ENCODE data around the gene OR6C1.
"Not testable (repeated sequence)": the region's sequence is repeated elsewhere in the genome, so short reads cannot be mapped to it uniquely, and the experiment has no call there.

OR6C1 gene

GRCh38 chr12:55296469-55296868, 17.7 kb upstream of the OR6C1 start, which contains the start of gene OR6C6:
Gene OR6C6, minus strand, starts transcription at chr12:55296569. Its CDS starts 1,337 bp downstream, at chr12:55295232.
- TF ChIP-seq EZH2phosphoT487 (IDR thresholded peaks at IDR 0.05; ENCODE audit: borderline replicate concordance) (no peak), CTCF (conservative IDR thresholded peaks at IDR 0.05; ENCODE audit: low read length) (no peak)
- Histone ChIP-seq H4K20me1 (ENCODE audit: insufficient read depth, low read length, poor library complexity, severe bottlenecking) (no peaks in the 10 kb centered on the region), H3F3A (ENCODE audit: low read depth) (no peaks in the 10 kb centered on the region), H3K4me1 (ENCODE audit: insufficient read depth, low read length, poor library complexity, severe bottlenecking) (no peaks in the 10 kb centered on the region), H3K27me3 (ENCODE audit: insufficient read depth, low read length, poor library complexity, severe bottlenecking) (no peaks in the 10 kb centered on the region), H3K4me3 (ENCODE audit: low read length, poor library complexity, severe bottlenecking) (no peak within 1 kb of the TSS), H3K9me2 (replicated peaks; ENCODE audit: low read depth, low read length) (no peaks in the 10 kb centered on the region), H3K79me2 (ENCODE audit: insufficient read depth, low read length) (no peaks in the 10 kb centered on the region), H3K9ac (ENCODE audit: low read depth, low read length, poor library complexity, severe bottlenecking) (no peak within 1 kb of the TSS), H3K36me3 (ENCODE audit: insufficient read depth, low read length) (no peaks in the 10 kb centered on the region), H3K9me3 (ENCODE audit: insufficient read depth, low read depth, low read length) (no peaks in the 10 kb centered on the region), H3K4me2 (ENCODE audit: low read depth, low read length, poor library complexity, severe bottlenecking) (no peak within 1 kb of the TSS), H2AFZ (ENCODE audit: low read length) (no peak within 1 kb of the TSS)

GRCh38 chr12:55320201-55320600, 6.1 kb downstream of the OR6C1 start:
- no peak overlapping the region for H3K4me2 ChIP-seq (ENCODE audit: low read depth, low read length, poor library complexity, severe bottlenecking)
- H3K27me3 ChIP-seq (ENCODE audit: insufficient read depth, low read length, poor library complexity, severe bottlenecking), result no peaks in the 10 kb centered on the region
- no peak overlapping the region for H3K9ac ChIP-seq (ENCODE audit: low read depth, low read length, poor library complexity, severe bottlenecking)
- H2AFZ ChIP-seq (ENCODE audit: low read length), result no peak overlapping the region
- no peaks in the 10 kb centered on the region for H3F3A ChIP-seq (ENCODE audit: low read depth)
- no peaks in the 10 kb centered on the region for H3K79me2 ChIP-seq (ENCODE audit: insufficient read depth, low read length)
- no peaks in the 10 kb centered on the region for H3K4me1 ChIP-seq (ENCODE audit: insufficient read depth, low read length, poor library complexity, severe bottlenecking)
- no peaks in the 10 kb centered on the region for H3K36me3 ChIP-seq (ENCODE audit: insufficient read depth, low read length)
- TF ChIP-seq EZH2phosphoT487 (IDR thresholded peaks at IDR 0.05; ENCODE audit: borderline replicate concordance) (no peak), CTCF (conservative IDR thresholded peaks at IDR 0.05; ENCODE audit: low read length) (no peak)
- H3K9me3 ChIP-seq (ENCODE audit: insufficient read depth, low read depth, low read length), result no peaks in the 10 kb centered on the region
- no peaks in the 10 kb centered on the region for H3K9me2 ChIP-seq (replicated peaks; ENCODE audit: low read depth, low read length)
- no peaks in the 10 kb centered on the region for H4K20me1 ChIP-seq (ENCODE audit: insufficient read depth, low read length, poor library complexity, severe bottlenecking)
- no peak overlapping the region for H3K4me3 ChIP-seq (ENCODE audit: low read length, poor library complexity, severe bottlenecking)

- not testable (repeated sequence) for H3F3A ChIP-seq (ENCODE audit: low read depth); H3K9me3 ChIP-seq (ENCODE audit: insufficient read depth, low read depth, low read length); H2AFZ ChIP-seq (ENCODE audit: low read length); H3K9ac ChIP-seq (ENCODE audit: low read depth, low read length, poor library complexity, severe bottlenecking); H3K36me3 ChIP-seq (ENCODE audit: insufficient read depth, low read length); H4K20me1 ChIP-seq (ENCODE audit: insufficient read depth, low read length, poor library complexity, severe bottlenecking); H3K4me2 ChIP-seq (ENCODE audit: low read depth, low read length, poor library complexity, severe bottlenecking); H3K79me2 ChIP-seq (ENCODE audit: insufficient read depth, low read length); H3K27me3 ChIP-seq (ENCODE audit: insufficient read depth, low read length, poor library complexity, severe bottlenecking); H3K4me1 ChIP-seq (ENCODE audit: insufficient read depth, low read length, poor library complexity, severe bottlenecking); H3K9me2 ChIP-seq (replicated peaks; ENCODE audit: low read depth, low read length); H3K4me3 ChIP-seq (ENCODE audit: low read length, poor library complexity, severe bottlenecking)
Measured at GRCh38 chr12:55325801-55326200, 11.7 kb downstream of the OR6C1 start.

GRCh38 chr12:55330446-55330845, 16.3 kb downstream of the OR6C1 start, which contains the start of gene OR6C3:
Gene OR6C3, plus strand, starts transcription at chr12:55330746. Its CDS starts 955 bp downstream, at chr12:55331701.
- Histone ChIP-seq H3K4me1 (ENCODE audit: insufficient read depth, low read length, poor library complexity, severe bottlenecking) (no peaks in the 10 kb centered on the region), H2AFZ (ENCODE audit: low read length) (no peak within 1 kb of the TSS), H3K9ac (ENCODE audit: low read depth, low read length, poor library complexity, severe bottlenecking) (no peak within 1 kb of the TSS), H3K27me3 (ENCODE audit: insufficient read depth, low read length, poor library complexity, severe bottlenecking) (no peaks in the 10 kb centered on the region), H3F3A (ENCODE audit: low read depth) (no peaks in the 10 kb centered on the region), H3K36me3 (ENCODE audit: insufficient read depth, low read length) (no peaks in the 10 kb centered on the region), H3K4me2 (ENCODE audit: low read depth, low read length, poor library complexity, severe bottlenecking) (no peak within 1 kb of the TSS), H3K79me2 (ENCODE audit: insufficient read depth, low read length) (no peaks in the 10 kb centered on the region), H3K4me3 (ENCODE audit: low read length, poor library complexity, severe bottlenecking) (no peak within 1 kb of the TSS), H4K20me1 (ENCODE audit: insufficient read depth, low read length, poor library complexity, severe bottlenecking) (no peaks in the 10 kb centered on the region), H3K9me2 (replicated peaks; ENCODE audit: low read depth, low read length) (no peaks in the 10 kb centered on the region), H3K9me3 (ENCODE audit: insufficient read depth, low read depth, low read length) (no peaks in the 10 kb centered on the region)
- TF ChIP-seq EZH2phosphoT487 (IDR thresholded peaks at IDR 0.05; ENCODE audit: borderline replicate concordance) (no peak), CTCF (conservative IDR thresholded peaks at IDR 0.05; ENCODE audit: low read length) (no peak)

All from Loucy (cell line).